NCI-H1436 (cell line): ENCODE measurements around the gene PEX7.
"Not testable (repeated sequence)": the region's sequence is repeated elsewhere in the genome, so short reads cannot be mapped to it uniquely, and the experiment has no call there.

ENCODE experiments used
- DNase-seq: peaks from one replicate; lab custom pipeline; 2025; lab: John Stamatoyannopoulos, UW

Gene PEX7

DNA sequence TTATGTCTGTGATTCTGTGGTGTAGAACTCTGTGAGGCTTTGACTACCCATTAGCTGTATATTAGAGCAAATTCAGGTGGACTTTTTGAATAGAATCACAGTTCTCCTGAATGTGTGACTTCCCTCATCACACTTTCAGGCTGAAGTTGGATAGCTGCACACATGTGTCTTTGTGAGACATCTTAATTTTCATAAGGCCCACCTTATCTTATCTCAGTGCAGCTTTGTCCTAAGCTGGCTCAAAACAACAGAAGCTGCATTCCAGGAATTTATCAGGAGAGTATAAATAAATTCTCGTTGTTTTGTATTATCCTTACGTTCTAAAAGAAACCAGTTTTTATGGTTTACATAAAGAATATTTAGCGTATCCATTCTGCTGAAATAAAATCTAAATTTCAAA lies 73.5 kb downstream of the PEX7 start:
- DNase-seq = no peak

DNA sequence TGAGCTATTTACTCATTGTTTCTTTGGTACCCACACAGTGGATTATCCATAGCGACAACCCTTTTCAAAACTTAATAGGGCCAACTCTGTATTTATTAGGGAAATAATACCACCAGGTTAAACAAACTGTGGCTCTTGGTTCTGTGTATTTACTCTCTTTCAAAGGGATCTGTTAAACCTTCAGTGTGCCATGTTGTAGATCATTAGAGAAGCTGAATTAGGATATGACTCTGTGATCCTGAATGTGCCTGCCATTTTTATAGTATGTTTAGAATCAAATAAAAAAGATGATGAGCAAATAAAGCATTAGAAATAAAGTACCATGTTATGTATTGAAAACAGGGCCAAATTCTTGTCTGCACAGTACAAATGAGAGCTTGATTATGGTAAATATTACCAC lies 74.7 kb downstream of the PEX7 start:
- DNase-seq = no peak

DNA sequence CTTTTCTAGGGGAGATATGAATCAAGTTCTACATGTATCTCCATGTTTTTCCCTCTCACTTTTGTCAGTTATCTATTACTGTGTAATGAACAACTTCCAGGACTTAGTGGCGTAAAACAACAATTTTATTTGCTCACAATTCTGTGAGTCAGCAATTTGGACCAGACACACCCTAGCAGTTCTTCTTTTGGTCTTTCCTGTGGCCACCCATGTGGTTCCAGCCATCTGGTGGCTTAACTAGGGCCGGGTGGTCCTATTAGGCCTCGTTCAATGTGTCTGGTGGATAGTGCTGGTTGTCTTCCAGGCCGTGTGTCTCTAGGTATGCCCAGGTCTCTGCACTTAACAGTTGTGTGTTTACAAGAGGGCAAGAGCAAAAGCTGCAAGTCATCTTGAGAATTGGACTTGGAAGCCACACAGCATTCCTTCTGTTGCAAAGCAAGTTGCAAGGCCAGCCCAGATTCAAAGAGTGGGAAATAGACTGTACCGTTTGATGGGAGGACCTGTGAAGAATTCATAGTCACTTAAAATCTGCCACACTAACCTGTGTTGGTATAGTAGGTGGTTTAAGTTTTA lies 78.9 kb downstream of the PEX7 start:
- DNase-seq = no peak

DNA sequence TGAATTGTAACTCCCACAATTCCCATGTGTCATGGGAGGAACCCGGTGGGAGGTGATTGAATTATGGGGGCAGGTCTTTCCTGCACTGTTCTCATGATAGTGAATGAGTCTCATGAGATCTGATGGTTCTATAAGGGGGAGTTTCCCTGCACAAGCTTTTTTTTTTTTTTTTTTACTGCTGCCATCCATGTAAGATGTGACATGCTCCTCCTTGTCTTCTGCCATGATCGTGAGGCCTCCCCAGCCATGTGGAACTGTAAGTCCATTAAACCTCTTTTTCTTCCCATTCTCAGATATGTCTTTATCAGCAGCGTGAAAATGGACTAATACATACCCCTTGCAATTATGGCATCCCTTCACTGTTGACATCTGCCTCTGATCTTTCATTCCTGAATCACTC lies 82.1 kb downstream of the PEX7 start:
- not testable (repeated sequence) for DNase-seq

DNA sequence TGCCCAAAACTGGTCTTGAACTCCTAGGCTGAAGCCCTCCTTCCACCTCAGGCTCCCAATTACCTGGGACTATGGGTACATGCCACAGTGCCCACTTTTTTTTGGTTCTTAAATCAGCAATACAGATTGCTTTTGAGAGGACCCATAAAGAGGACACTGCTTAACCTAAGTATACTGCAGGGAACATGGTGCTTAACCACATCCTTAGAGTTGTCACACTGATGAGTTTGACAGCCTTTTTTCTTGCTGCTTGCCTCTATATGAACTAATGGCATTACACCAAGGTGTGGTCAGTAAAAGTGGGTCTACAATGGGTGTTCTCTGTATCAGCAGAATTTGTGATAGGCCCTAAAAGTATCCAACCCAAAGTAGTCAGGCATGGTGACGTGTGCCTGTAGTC lies 92.6 kb downstream of the PEX7 start:
- no peak for DNase-seq

DNA sequence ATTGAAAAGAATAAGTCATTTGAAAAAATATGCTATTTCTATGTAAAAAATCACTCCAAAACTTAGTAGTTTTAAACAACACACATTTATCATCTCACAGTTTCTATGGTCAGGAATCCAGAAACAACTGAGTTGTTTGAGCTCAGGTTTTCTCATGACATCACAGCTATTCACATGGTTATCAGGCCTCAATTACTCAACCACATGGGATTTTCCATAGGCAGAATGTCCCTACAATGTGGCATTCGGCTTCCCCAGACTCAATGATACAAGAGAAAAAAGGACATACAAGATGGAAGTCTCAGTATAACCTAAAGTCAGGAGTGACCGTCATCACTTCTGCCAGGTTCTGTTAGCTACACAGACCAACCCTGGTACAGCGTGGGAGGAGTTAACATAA lies 96.3 kb downstream of the PEX7 start:
- no peak for DNase-seq

DNA sequence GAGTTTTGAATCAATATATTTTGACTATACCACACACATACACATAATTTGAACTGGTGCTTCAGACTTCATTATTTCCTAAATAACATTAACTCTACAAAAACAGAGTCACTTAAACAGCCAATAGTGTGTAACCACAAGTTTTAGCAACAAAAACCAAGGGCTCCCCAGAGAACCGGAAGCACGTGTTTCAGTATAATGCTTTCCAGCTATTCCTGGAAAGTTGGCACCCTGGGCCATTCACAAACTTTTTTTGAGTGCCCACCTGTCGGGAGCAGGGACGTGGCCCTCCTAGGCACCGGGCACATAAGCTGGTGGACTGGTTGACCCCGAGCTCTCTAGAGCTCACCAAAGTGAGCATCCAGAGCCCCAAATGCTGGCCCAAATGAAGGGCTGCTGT lies 97.8 kb downstream of the PEX7 start:
- no peak for DNase-seq

DNA sequence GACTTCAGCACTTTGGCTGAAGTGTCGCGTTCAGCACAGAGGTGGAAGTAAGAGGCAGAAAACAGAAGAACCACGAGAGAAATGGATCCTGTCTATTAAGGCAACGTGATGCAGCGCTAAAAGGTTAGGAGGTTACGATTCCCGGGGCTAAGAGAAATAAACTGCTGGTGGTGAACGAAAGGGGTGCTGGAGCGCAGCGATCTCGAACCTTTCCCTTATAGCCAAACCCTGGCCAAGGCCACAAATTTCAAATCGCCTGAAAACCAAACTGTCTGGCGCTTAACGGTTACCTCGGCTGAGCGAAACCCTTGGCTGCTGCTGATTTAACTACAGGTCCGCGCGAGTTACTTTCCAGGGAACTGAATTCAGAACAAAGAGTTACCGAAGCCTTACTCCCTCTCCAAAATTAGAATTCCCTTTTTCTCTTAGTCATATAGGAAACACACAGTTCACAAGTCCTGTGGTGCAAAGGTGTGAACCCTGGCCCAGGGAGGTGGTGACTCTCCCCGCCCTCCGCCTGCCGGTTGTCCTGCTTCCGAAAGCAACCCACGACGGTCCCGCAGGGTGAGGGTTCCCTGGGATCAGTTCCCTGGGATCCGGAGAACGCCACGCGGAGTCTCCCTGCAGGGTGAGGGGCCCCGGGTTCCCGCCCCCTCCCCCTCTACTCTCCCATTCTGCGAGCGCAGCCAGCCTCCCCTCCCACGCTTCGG lies 98.4 kb downstream of the PEX7 start:
- no peak for DNase-seq

DNA sequence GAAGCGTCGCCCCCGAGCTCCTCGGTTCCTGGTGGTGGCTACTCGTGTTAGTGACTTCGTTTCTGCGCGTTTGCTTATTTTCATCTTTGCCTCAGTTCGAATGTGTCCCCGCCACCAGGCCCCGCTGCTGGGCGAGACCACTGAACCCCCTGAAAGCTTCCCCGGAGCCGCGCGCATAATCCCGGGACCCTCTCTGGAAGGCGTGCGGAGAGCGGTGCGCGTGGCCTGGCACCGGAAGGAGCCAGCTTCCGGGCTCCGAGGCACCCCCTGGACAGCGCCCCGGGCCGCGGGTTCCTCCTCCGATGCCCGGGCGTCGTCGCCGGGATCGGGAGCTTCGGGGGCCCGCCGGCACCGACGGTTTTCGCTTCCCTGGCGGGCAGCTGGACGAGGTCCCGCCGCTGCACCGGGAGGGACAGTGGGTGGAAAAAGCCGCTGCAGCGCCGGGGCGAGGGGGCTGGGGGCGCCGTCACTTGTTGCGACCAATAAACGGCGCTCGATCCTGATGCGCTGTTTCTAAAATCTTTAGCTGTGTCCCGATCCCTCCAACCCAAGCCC lies 99.1 kb downstream of the PEX7 start:
- DNase-seq = no peak

DNA sequence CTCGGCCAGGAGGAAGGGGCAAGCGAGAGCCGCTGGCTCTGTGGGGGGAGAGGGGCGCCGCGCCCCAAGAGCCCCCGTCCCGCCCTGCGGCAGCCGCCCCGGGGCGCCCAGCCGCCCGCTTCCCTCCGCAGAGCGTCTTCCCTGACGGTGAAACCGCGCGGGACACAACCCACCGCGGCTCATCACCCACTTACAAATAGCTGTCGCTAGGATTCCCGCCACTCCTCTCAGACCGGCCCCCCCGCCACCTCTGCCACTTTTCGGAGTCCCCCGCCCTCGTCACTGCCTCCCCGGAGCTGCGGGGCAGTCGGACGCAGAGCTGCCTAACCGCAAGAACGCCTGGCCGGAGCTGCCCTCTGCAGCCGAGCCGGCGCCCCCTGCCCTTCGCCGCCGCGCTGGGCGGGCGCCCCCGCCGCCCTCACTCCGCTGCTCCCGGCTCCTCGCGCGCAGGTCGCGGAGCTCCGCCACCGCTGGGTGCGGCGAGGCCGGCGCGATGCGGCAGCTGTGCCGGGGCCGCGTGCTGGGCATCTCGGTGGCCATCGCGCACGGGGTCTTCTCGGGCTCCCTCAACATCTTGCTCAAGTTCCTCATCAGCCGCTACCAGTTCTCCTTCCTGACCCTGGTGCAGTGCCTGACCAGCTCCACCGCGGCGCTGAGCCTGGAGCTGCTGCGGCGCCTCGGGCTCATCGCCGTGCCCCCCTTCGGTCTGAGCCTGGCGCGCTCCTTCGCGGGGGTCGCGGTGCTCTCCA lies 99.7 kb downstream of the PEX7 start, which contains the start of gene SLC35D3:
TSS of gene SLC35D3 (plus strand) at position 366 of the 749 bp plus-strand sequence. CDS start at position 494, 128 bp downstream.
- DNase-seq = no peak

DNA sequence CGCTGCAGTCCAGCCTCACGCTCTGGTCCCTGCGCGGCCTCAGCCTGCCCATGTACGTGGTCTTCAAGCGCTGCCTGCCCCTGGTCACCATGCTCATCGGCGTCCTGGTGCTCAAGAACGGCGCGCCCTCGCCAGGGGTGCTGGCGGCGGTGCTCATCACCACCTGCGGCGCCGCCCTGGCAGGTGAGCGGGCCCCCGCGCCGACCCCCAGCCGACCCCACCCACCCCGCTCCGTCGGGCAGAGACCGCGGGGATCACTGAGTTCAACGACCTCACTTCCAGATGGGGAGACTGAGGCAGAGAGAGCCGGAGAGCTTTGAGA lies 100.3 kb downstream of the PEX7 start:
- no peak for DNase-seq

DNA sequence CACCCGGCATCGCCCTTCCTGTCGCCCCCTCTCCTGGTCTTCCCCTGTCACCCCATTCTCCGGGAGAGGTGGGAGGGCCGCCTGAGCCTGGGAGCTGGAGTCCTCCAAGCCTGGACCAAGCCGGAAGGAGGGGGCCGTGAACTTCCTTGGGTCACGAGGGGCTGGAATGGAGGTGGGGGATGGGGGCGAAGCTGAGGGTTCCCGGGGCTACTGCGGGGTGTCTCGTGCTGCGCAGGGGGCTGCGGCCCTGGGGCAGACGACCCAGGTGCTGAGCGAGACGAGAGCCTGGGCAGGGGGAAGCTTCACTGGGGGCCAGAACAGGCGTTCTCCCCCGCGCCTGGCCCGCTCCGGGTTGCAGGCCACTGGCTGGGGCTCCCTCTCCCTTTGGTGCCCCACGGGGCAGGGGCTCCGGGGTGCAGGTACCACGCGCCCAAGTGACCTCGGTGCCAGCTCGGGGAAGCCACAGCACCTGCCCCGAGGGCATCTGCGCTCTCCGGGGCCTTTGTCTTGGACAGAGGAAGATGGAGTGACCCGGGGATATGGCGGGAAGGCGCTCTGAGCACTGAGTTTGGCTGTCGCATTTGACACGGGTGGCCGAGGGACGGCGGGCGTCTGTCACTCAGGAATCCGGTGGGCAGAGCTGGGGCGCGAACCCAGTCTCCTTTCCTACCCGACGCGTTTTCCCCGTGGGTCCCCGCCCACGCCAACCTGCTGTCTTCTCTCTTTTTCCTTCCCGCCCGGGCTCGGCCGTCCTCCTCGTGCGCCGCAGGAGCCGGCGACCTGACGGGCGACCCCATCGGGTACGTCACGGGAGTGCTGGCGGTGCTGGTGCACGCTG lies 100.9 kb downstream of the PEX7 start:
- no peak for DNase-seq

DNA sequence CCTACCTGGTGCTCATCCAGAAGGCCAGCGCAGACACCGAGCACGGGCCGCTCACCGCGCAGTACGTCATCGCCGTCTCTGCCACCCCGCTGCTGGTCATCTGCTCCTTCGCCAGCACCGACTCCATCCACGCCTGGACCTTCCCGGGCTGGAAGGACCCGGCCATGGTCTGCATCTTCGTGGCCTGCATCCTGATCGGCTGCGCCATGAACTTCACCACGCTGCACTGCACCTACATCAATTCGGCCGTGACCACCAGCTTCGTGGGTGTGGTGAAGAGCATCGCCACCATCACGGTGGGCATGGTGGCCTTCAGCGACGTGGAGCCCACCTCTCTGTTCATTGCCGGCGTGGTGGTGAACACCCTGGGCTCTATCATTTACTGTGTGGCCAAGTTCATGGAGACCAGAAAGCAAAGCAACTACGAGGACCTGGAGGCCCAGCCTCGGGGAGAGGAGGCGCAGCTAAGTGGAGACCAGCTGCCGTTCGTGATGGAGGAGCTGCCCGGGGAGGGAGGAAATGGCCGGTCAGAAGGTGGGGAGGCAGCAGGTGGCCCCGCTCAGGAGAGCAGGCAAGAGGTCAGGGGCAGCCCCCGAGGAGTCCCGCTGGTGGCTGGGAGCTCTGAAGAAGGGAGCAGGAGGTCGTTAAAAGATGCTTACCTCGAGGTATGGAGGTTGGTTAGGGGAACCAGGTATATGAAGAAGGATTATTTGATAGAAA lies 101.7 kb downstream of the PEX7 start:
- DNase-seq = no peak

DNA sequence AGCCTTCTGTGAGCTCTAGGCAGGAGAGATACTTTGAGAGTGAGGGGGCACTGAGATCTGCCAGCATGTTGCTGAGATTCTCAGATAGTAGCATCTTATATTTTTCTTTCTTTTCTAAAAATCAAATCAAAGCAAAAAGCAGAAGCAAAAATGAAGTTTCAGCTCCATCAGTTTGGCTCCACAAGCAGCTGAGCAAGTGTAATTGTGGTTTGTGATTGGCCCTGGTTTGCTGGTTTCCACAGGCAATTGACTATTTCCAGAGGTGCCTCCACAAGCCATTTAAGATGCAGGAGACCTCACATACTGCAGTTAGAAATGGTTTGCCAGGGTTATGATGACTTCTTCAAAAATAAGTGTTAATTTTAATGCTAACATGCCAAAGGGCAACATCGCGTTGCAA lies 104.0 kb downstream of the PEX7 start:
- DNase-seq = no peak

DNA sequence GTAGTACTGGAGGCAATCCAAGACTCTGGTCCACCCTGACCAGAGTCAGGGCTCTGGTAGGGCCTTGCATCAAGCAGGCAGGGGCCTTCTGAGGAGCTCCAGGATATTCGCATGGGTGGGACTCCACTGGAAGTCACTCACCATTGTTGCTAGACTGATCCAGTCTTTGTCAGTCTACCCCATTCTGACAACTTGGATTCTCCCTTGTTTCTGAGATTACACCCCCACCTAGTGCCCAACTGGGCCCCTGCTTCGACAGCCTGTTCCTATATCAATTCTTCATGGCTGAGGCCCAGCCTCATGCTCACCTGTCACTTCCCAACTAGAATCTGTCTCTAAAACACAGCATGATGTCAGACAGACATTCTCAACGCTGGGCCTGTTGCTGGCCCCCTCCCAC lies 104.9 kb downstream of the PEX7 start:
- no peak for DNase-seq

DNA sequence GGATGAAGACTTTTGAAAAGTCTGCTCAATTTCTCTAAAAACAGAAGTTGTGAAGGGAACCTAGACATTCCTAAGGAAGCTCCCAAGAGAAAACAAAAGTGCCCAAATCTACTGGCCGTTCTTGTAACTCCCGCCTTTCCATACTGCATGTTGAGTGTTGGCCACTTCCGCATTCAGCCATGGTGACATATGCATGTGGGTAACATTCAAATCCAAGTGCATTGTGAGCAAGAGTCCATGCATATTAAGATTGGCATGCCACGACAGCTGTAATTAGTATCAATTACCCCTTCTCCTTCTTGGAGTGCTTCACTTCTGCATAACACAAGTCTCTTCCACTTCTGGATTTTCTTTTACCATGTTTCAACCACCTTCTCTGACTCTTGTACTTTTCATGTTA lies 108.1 kb downstream of the PEX7 start:
- DNase-seq = no peak

DNA sequence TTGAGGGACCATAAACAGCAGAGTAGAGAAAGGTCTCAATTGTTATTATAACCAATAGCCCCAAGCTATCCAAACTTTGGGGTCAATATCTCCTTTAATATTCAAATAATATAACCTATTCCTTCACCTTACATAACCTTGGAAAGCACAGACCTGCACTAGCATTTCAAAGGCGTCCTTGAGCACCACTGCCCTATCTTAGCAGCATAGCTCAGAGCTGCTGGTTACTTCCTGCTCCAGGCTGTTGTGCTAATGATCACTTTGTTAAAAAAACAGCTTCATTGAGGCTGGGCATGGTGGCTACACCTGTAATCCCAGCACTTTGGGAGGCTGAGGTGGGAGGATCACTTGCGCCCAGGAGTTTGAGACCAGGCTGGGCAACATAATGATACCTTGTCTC lies 110.2 kb downstream of the PEX7 start:
- no peak for DNase-seq

DNA sequence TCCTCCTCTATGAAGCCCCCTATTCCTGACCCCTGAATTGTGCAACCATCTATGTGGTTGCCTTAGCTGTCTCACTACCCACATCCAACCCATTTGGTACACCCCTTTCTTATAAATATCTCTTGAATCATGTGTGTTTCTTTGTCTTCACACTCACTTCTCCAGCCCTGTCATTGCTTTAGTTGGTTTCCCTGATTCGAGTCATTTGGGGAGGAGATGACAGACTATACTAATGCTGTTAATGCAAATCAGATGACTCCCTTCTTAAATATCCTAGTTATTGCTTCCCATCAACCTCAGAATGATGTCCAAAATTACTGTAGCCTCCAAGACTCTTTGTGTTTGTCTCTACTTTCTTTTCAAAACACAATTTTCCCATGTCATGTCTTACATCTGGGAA lies 122.7 kb downstream of the PEX7 start:
- no peak for DNase-seq

DNA sequence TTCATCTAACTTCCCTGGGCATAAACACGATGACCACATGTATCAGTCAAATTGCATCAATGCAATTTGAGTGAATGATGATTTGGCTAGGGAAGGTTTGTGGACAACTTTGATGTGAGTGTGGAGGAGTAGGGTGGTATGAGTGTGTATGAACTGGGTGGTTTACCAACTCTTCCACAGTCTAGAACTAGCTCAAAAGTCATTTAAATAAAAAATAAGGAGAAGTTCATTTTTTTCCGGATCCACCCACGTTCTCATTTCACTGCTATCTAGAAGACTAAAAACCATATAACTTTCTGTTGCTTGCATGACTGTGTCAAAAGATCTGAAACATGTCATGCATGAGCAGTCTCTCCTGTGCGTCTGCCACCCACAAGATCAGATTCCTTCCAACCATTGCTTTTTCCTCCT lies 123.3 kb downstream of the PEX7 start:
- DNase-seq = no peak

DNA sequence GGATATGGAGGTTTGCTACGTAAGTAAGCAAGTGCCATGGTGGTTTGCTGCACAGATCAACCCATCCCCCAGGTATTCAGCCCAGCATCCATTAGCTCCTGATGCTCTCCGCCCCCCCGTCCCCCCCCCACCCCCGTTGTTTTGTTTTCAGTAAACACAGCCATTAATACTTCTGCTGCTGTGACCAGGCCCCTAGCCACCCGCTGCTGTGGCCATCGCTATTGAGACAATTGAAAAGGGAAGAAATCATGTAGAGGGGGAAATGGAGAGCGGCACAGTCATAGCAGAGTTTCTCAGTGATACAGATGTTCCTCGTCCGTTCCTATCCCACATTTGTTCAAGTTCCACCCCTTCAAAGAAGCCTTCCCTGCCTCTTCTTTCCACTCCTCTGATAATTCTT lies 124.6 kb downstream of the PEX7 start:
- no peak for DNase-seq

DNA sequence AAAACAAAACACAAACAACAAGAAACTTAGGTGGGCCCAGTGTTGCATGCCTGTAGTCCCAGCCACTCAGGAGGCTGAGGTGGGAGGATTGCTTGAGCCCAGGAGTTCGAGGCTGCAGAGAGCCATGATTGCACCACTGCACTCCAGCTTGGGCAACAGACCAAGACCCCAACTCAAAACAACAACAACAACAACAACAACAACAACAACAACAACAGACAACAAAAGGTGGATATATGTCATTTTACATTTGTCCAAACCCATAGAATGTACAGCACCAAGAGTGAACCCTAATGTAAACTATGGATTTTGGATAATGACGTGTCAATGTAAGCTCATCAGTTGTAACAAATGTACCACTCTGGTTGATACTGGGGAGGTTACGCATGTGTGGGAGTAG lies 127.6 kb downstream of the PEX7 start:
- DNase-seq = not testable (repeated sequence)
